B cell (primary cell): ENCODE results near the gene PRR18. TPM values are rescaled to one million over a fixed set of nuclear protein-coding genes. Genes with fewer than 3 reads are reported as not detected.

Source experiments
- ATAC-seq: fragments of 200-7000 bp; cut with Tn5 transposase; one replicate; pipeline ENCODE4 v1.10.0; 2021; ENCODE audit warnings: low read depth, mild to moderate bottlenecking, moderate number of reproducible peaks, moderate library complexity
- CTCF ChIA-PET: fragments of 350-600 bp; sonication (Branson Sonifier 250); formaldehyde crosslinking; loops from one replicate; lab custom pipeline; 2021; ENCODE audit warnings: antibody characterized with exemption, inconsistent platforms; lab: Charles Lee
- POLR2A ChIA-PET: fragments of 350-600 bp; sonication (Branson Sonifier 250); formaldehyde crosslinking; loops from one replicate; lab custom pipeline; 2021; ENCODE audit warnings: antibody characterized with exemption; lab: Charles Lee
- DNase-seq: peaks from one replicate; pipeline ENCODE4 v3.0.0; 2013
- H2AFZ ChIP-seq: 2 replicates; pipeline ENCODE4 v1.6.1; 2012; ENCODE audit warnings: mild to moderate bottlenecking, low read depth, low read length; ENCODE audit not compliant: insufficient read depth, poor library complexity, severe bottlenecking
- H3K27ac ChIP-seq, 2 donors: 1 replicate in 1 of 2; 2 replicates in 1 of 2; pipeline ENCODE4 v1.5.1; 2012 to 2013; ENCODE audit warnings: low read length in 2 of 2, mild to moderate bottlenecking in 2 of 2, moderate library complexity in 1 of 2
- H3K27me3 ChIP-seq, 4 experiments: fragments of 200-600 bp in 1 of 4; sonication (generic) in 1 of 4; replicated peaks in 1 of 4; 1 replicate in 2 of 4; 2 replicates in 2 of 4; pipeline versions ENCODE4 v1.6.1 to v1.7.0; 2013 to 2016; ENCODE audit warnings: low read length in 3 of 4, mild to moderate bottlenecking in 2 of 4, mixed read lengths in 1 of 4, moderate library complexity in 1 of 4; ENCODE audit not compliant: insufficient read depth in 4 of 4, control insufficient read depth in 3 of 4; ENCODE audit errors: control extremely low read depth in 1 of 4
- H3K36me3 ChIP-seq, 2 experiments: replicated peaks in 1 of 2; 1 replicate in 1 of 2; 2 replicates in 1 of 2; pipeline versions ENCODE4 v1.6.1 to v1.7.1; 2013; ENCODE audit warnings: low read length in 1 of 2; ENCODE audit not compliant: insufficient read depth in 2 of 2, control insufficient read depth in 1 of 2; ENCODE audit errors: control extremely low read depth in 1 of 2, extremely low read depth in 1 of 2
- H3K4me1 ChIP-seq, 2 donors: fragments of 200-600 bp in 1 of 2; sonication (generic) in 1 of 2; 1 replicate in 1 of 2; 2 replicates in 1 of 2; pipeline versions ENCODE4 v1.5.1 to v1.6.1; 2013 to 2017; ENCODE audit warnings: low read length in 2 of 2; ENCODE audit not compliant: control insufficient read depth in 2 of 2, insufficient read depth in 2 of 2
- H3K4me2 ChIP-seq: replicated peaks from 2 replicates; pipeline ENCODE3; 2012; ENCODE audit warnings: mild to moderate bottlenecking, low read depth, low read length; ENCODE audit not compliant: poor library complexity, severe bottlenecking
- H3K4me3 ChIP-seq, 5 experiments: fragments of 200-600 bp in 1 of 5; sonication (generic) in 1 of 5; 1 replicate in 3 of 5; 2 replicates in 2 of 5; pipeline versions ENCODE4 v1.5.1 to v1.7.0; 2011 to 2016; ENCODE audit warnings: low read length in 4 of 5, mild to moderate bottlenecking in 4 of 5, low read depth in 2 of 5, control low read depth in 1 of 5, moderate library complexity in 1 of 5; ENCODE audit not compliant: insufficient read depth in 1 of 5; ENCODE audit errors: control extremely low read depth in 1 of 5, extremely low read depth in 1 of 5
- H3K79me2 ChIP-seq: fragments of 200-600 bp; sonication (generic); one replicate; pipeline ENCODE4 v1.6.0; 2016; ENCODE audit warnings: low read length; ENCODE audit not compliant: control insufficient read depth, insufficient read depth
- H3K9ac ChIP-seq: fragments of 200-600 bp; sonication (generic); 2 replicates; pipeline ENCODE4 v1.6.1; 2017; ENCODE audit warnings: mild to moderate bottlenecking, low read length, moderate library complexity
- H3K9me3 ChIP-seq, 3 donors: one replicate each; pipeline versions ENCODE4 v1.6.1 to v1.7.1; 2013; ENCODE audit warnings: low read length in 2 of 3; ENCODE audit not compliant: control insufficient read depth in 2 of 3, insufficient read depth in 1 of 3; ENCODE audit errors: control extremely low read depth in 1 of 3
- H4K20me1 ChIP-seq: 2 replicates; pipeline ENCODE4 v1.6.0; 2012; ENCODE audit warnings: mild to moderate bottlenecking, low read length; ENCODE audit not compliant: insufficient read depth, control insufficient read depth, poor library complexity, severe bottlenecking
- H3K27ac Mint-ChIP-seq: one replicate; pipeline ENCODE4 v1.8.0; 2021; ENCODE audit warnings: mixed read lengths
- H3K27me3 Mint-ChIP-seq: one replicate; pipeline ENCODE4 v1.8.0; 2021; ENCODE audit warnings: mixed read lengths
- H3K4me1 Mint-ChIP-seq: one replicate; pipeline ENCODE4 v1.8.0; 2021; ENCODE audit warnings: mixed read lengths
- H3K4me3 Mint-ChIP-seq: one replicate; pipeline ENCODE4 v1.8.0; 2021; ENCODE audit warnings: mixed read lengths
- H3K9me3 Mint-ChIP-seq: one replicate; pipeline ENCODE4 v1.8.0; 2022; ENCODE audit warnings: mixed read lengths; ENCODE audit not compliant: insufficient read depth
- CTCF ChIP-seq: fragments of 200-600 bp; IDR thresholded peaks from one replicate; pipeline ENCODE4 v1.8.0; 2022; ENCODE audit warnings: antibody characterized with exemption, mild to moderate bottlenecking
- EZH2 ChIP-seq: IDR thresholded peaks from 2 replicates; pipeline ENCODE4 v1.6.1; 2012; ENCODE audit warnings: borderline replicate concordance, low read depth, mild to moderate bottlenecking, moderate library complexity, low read length; ENCODE audit not compliant: insufficient read depth, poor library complexity, severe bottlenecking
- WGBS: methylation state at CpG from one replicate; pipeline ENCODE4 v1.1.5; 2013; ENCODE audit warnings: missing lambda C conversion rate; ENCODE audit not compliant: insufficient coverage; 5-methylcytosine and 5-hydroxymethylcytosine counted together
- intact Hi-C: fragments of 100-400 bp; cut with micrococcal nuclease; formaldehyde crosslinking; loops from one replicate; pipeline ENCODE4 v1.10.0; 2022
- polyA minus RNA-seq: library from RNA; depleted of rRNA, polyadenylated mRNA; stranded (reverse); fragments of >200 nt; gene quantifications from 2 replicates; pipeline ENCODE4 v1.2.3, GENCODE V29; 2012
- polyA plus RNA-seq: library from polyadenylated mRNA; depleted of rRNA; stranded (reverse); fragments of >200 nt; gene quantifications from 2 replicates; pipeline ENCODE4 v1.2.3, GENCODE V29; 2012
- total RNA-seq, 2 donors: library from RNA; stranded (reverse); fragments of 120-200 nt in 1 of 2; gene quantifications; 1 replicate in 1 of 2; 2 replicates in 1 of 2; pipeline versions ENCODE4 v1.2.3 to v1.2.4, GENCODE V29; 2013 to 2022

The PRR18 gene
- total RNA-seq (not detected in 2 replicates), polyA plus RNA-seq (0.03 TPM in 1 of 2 replicates, not detected in the other), polyA minus RNA-seq (not detected in 2 replicates)
- total RNA-seq (2013): not detected

DNA sequence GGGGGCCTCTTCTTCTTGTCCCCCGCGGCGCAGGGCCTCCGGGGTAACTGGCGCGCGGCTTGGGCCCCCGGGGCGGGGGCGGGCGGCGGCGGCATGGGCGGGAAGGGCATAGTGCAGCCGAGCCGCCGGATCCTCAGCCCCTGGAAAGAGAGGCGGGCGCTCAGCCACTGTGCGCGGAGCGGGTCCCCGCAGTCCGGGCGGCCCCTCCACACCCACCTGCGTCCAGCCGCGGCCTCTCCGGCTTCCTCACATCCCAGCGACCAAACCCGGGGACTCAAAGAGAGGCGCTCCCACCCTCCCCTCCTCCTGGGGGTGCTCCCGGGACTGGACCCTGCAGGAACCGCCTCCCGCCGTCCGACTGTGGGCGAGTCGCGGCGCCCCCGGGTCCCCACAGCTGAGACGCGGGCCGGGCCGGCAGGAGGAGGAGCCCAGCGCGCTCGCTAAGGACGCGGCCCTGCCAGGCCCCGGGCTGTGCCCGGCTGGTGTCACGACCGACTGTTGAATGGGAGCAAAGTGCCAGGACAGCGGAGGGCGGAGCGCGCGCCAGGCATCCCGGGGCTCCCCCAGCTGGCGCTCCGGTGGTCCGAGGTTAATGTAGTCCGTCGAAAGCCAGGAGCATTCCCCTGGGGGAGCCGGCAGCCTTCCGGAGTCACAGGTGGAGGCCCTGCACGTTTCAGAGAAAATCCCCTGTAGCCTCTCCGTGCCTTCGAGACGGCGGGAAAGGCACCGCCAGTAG, at the start of gene PRR18:
PRR18 (minus strand) TSS at position 360 of the 736 bp plus-strand sequence; CDS start at position 110, 250 bp downstream.
- intact Hi-C loops: no loop called here
- peaks cover 0 to 46% (median 24%) of the 10 kb centered on the region in 4 experiments for H3K27me3 ChIP-seq
- POLR2A ChIA-PET: no interaction called here
- H3K27ac ChIP-seq: no peak within 1 kb of the TSS
- H2AFZ ChIP-seq: peak within 1 kb of the TSS; percentile 71
- peak within 1 kb of the TSS in 4 of 5 experiments; percentile 28 to 61 (median 48) for H3K4me3 ChIP-seq
- H3K4me1 ChIP-seq: peaks cover 13 to 17% of the 10 kb centered on the region in 2 donors
- H4K20me1 ChIP-seq: no peaks in the 10 kb centered on the region
- peak; percentile 47 for TF ChIP-seq EZH2
- no peak for TF ChIP-seq CTCF
- ATAC-seq (peak; percentile 56), DNase-seq (peak; percentile 55)
- no peaks in the 10 kb centered on the region for H3K9me3 ChIP-seq
- no peaks in the 10 kb centered on the region for H3K9me3 Mint-ChIP-seq
- CTCF ChIA-PET: interaction anchor here (6.7 to 15.9 kb wide), 2 partner anchors 33 to 89 kb away, joined by 61 to 266 read pairs; no protein-coding TSS in a partner anchor
- no peaks in the 10 kb centered on the region for H3K79me2 ChIP-seq
- H3K4me3 Mint-ChIP-seq: peak within 1 kb of the TSS; percentile 76
- peaks cover 40% of the 10 kb centered on the region for H3K27me3 Mint-ChIP-seq
- no peak within 1 kb of the TSS for H3K27ac Mint-ChIP-seq
- peaks cover 8% of the 10 kb centered on the region for H3K4me1 Mint-ChIP-seq
- WGBS: under 1% methylated on average over 72 of the region's 74 CpGs
- H3K36me3 ChIP-seq: no peaks in the 10 kb centered on the region
- peak within 1 kb of the TSS; percentile 92 for H3K4me2 ChIP-seq
- H3K9ac ChIP-seq: peak within 1 kb of the TSS; percentile 57

DNA sequence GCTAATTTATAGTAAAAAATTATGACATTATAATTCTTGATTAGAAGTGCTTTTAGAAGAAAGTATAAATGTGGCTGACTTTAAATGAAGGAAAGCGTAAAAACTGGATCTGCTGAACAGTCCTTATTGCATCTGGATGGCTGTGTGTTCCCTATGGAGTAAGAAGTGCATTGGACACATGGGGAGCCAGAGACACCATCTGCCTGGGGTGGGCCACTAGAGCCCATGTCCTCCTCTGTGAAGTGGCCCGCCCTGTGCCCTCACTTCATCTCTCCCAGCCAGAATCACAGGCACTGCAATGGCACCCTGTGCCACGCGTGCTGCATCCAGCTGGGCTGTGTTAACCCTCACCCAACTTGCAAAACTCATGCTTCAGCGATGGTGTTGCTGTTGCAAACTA, 47.4 kb upstream of the PRR18 start:
- Histone ChIP-seq H3K9me3 (peaks cover 0 to 2% (median 0%) of the 10 kb centered on the region in 3 donors), H3K4me3 (no peak overlapping the region), H3K9ac (no peak overlapping the region), H3K27ac (no peak overlapping the region), H3K79me2 (no peaks in the 10 kb centered on the region), H3K36me3 (no peaks in the 10 kb centered on the region), H3K4me1 (peaks cover 6 to 7% of the 10 kb centered on the region in 2 donors), H4K20me1 (no peaks in the 10 kb centered on the region), H2AFZ (no peak overlapping the region), H3K27me3 (no peaks in the 10 kb centered on the region), H3K4me2 (no peak overlapping the region)
- POLR2A ChIA-PET: no interaction called here
- H3K27me3 Mint-ChIP-seq: no peaks in the 10 kb centered on the region
- ATAC-seq (no peak), DNase-seq (no peak)
- CTCF ChIA-PET: interaction anchor here (0.9 to 1.4 kb wide), 2 partner anchors 26 to 42 kb away, joined by 4 read pairs; no protein-coding TSS in a partner anchor
- intact Hi-C loops: no loop called here
- H3K9me3 Mint-ChIP-seq: peaks cover 4% of the 10 kb centered on the region
- H3K27ac Mint-ChIP-seq: no peak overlapping the region
- TF ChIP-seq EZH2: no peak
- no peak for TF ChIP-seq CTCF
- H3K4me1 Mint-ChIP-seq: peaks cover 10% of the 10 kb centered on the region
- WGBS: 48% methylated on average over 4 of the region's 5 CpGs
- H3K4me3 Mint-ChIP-seq: no peak overlapping the region
